Gastroesophageal sphincter (tissue), 3 donors: ENCODE measurements around the gene GALNT2.

Experiments used
- CTCF ChIP-seq, 4 experiments: fragments of 200-600 bp in 2 of 4; fragments of 450-650 bp in 2 of 4; sonication (generic) in 1 of 4; IDR thresholded peaks; one replicate each; pipeline ENCODE4 v1.5.1; 2017 to 2019; ENCODE audit warnings: antibody characterized with exemption in 4 of 4, mild to moderate bottlenecking in 2 of 4, moderate library complexity in 2 of 4
- POLR2AphosphoS5 ChIP-seq: sonication (generic); formaldehyde crosslinking; IDR thresholded peaks from one replicate; pipeline ENCODE4 v1.6.1; 2017; ENCODE audit warnings: antibody characterized with exemption

GRCh38 chr1:230054092-230054749, 12.8 kb upstream of the GALNT2 start:
- TF ChIP-seq CTCF (IDR thresholded peaks at IDR 0.05), result no peak
- no peak for TF ChIP-seq POLR2AphosphoS5
